Measurements from ENCODE around the gene LINC00237. TPM values are rescaled to one million over a fixed set of nuclear protein-coding genes. Genes with fewer than 3 reads are reported as not detected.

Gene LINC00237
- total and polyA plus RNA-seq, 4 donors: not detected

- TF ChIP-seq TAF1 (conservative IDR thresholded peaks at IDR 0.05) (no peak), EGR1 (IDR thresholded peaks at IDR 0.05; ENCODE audit: low read depth in 2 of 2) (no peak)
- Histone ChIP-seq H3K9ac (ENCODE audit: low read depth in 1 of 2, low read length in 2 of 2) (no peak overlapping the region), H3K9me3 (ENCODE audit: control insufficient read depth in 4 of 4, low read length in 3 of 4) (no peaks in the 10 kb centered on the region), H3K27ac (ENCODE audit: low read depth in 1 of 2, low read length in 2 of 2) (no peak overlapping the region), H3K27me3 (ENCODE audit: control insufficient read depth in 4 of 4, insufficient read depth in 4 of 4, low read length in 3 of 4) (no peaks in the 10 kb centered on the region), H3K36me3 (ENCODE audit: control insufficient read depth in 4 of 4, insufficient read depth in 3 of 4, low read depth in 1 of 4, low read length in 3 of 4) (no peaks in the 10 kb centered on the region), H3K4me1 (ENCODE audit: control insufficient read depth in 4 of 4, insufficient read depth in 4 of 4, low read length in 3 of 4) (no peaks in the 10 kb centered on the region), H3K4me3 (ENCODE audit: low read depth in 1 of 3, low read length in 3 of 3) (no peak overlapping the region)
- WGBS: 94% methylated on average over 4 of the region's 4 CpGs
- DNase-seq (ENCODE audit: low spot score): no peak
These were observed 40.1 kb upstream of the LINC00237 start for GRCh38 chr20:21146215-21146614.

DNA sequence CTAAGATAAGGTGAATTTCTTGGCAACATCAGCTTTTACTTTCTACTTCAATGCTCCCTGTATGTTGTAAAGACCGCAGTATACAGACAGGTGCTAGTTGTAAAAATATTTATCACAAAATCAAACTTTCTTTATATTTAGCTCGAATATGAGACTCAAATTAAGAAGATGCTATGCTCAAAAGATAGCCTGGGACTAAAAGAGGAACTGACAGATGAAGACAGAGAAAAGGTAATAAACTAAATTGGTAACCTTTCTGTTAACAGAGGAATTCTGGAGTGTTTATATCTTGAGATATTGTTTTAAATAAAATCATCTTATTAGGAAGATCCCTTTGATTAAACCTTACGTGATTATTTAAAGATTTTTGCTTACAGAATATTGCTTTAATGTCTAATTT lies 39.3 kb upstream of the LINC00237 start:
- no peak for DNase-seq (ENCODE audit: low spot score)
- no peak overlapping the region for H3K9ac ChIP-seq (ENCODE audit: low read depth in 1 of 2, low read length in 2 of 2)
- H3K36me3 ChIP-seq (ENCODE audit: control insufficient read depth in 4 of 4, insufficient read depth in 3 of 4, low read depth in 1 of 4, low read length in 3 of 4): no peaks in the 10 kb centered on the region
- no peak overlapping the region for H3K4me3 ChIP-seq (ENCODE audit: low read depth in 1 of 3, low read length in 3 of 3)
- WGBS: 93% methylated on average over 3 of the region's 3 CpGs
- H3K27me3 ChIP-seq (ENCODE audit: control insufficient read depth in 4 of 4, insufficient read depth in 4 of 4, low read length in 3 of 4): no peaks in the 10 kb centered on the region
- no peaks in the 10 kb centered on the region for H3K9me3 ChIP-seq (ENCODE audit: control insufficient read depth in 4 of 4, low read length in 3 of 4)
- no peak overlapping the region for H3K27ac ChIP-seq (ENCODE audit: low read depth in 1 of 2, low read length in 2 of 2)
- no peaks in the 10 kb centered on the region for H3K4me1 ChIP-seq (ENCODE audit: control insufficient read depth in 4 of 4, insufficient read depth in 4 of 4, low read length in 3 of 4)
- TF ChIP-seq RAD21 (IDR thresholded peaks at IDR 0.05) (no peak), NR2F2 (IDR thresholded peaks at IDR 0.05) (no peak)

- Histone ChIP-seq H3K9me3 (ENCODE audit: control insufficient read depth in 4 of 4, low read length in 3 of 4) (no peaks in the 10 kb centered on the region), H3K9ac (ENCODE audit: low read depth in 1 of 2, low read length in 2 of 2) (no peak overlapping the region)
These were observed 37.2 kb upstream of the LINC00237 start for GRCh38 chr20:21143194-21143890.

DNA sequence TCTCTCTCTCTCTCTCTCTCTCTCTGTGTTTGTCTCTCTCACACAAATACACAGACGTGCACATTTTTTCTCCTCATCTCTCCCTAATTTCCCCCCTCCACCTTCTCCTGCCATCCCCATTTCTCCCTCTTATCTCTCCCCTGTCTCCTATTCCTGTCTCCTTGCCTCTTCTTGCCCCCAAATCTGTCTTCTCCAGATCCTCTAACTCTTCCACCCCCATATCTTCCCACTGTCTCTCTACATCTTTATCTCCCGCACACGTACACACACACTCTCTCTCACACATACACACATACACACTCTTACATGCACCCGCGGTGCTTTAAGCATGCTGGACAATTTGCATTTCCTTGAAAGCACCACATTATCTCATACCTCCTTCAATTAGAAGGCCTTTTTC lies 35.7 kb upstream of the LINC00237 start:
- WGBS: 88% methylated on average over 5 of the region's 5 CpGs
- peaks cover 0 to 3% (median 1%) of the 10 kb centered on the region in 4 donors for H3K36me3 ChIP-seq (ENCODE audit: control insufficient read depth in 4 of 4, insufficient read depth in 3 of 4, low read depth in 1 of 4, low read length in 3 of 4)
- no peak for DNase-seq (ENCODE audit: low spot score)
- H3K4me1 ChIP-seq (ENCODE audit: control insufficient read depth in 4 of 4, insufficient read depth in 4 of 4, low read length in 3 of 4): no peaks in the 10 kb centered on the region
- no peak overlapping the region for H3K9ac ChIP-seq (ENCODE audit: low read depth in 1 of 2, low read length in 2 of 2)
- H3K9me3 ChIP-seq (ENCODE audit: control insufficient read depth in 4 of 4, low read length in 3 of 4): no peaks in the 10 kb centered on the region
- no peaks in the 10 kb centered on the region for H3K27me3 ChIP-seq (ENCODE audit: control insufficient read depth in 4 of 4, insufficient read depth in 4 of 4, low read length in 3 of 4)
- H3K27ac ChIP-seq (ENCODE audit: low read depth in 1 of 2, low read length in 2 of 2): no peak overlapping the region
- no peak overlapping the region for H3K4me3 ChIP-seq (ENCODE audit: low read depth in 1 of 3, low read length in 3 of 3)
- TF ChIP-seq FOXA2 (IDR thresholded peaks at IDR 0.05): no peak
- TF ChIP-seq SP1 (IDR thresholded peaks at IDR 0.05): no peak
- TF ChIP-seq, protein P1, sequence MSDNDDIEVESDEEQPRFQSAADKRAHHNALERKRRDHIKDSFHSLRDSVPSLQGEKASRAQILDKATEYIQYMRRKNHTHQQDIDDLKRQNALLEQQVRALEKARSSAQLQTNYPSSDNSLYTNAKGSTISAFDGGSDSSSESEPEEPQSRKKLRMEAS (IDR thresholded peaks at IDR 0.05): no peak
- no peak for TF ChIP-seq TAF1 (conservative IDR thresholded peaks at IDR 0.05)
- no peak for TF ChIP-seq YY1 (IDR thresholded peaks at IDR 0.05)
- TF ChIP-seq HNF4G (IDR thresholded peaks at IDR 0.05): no peak
- TF ChIP-seq JUND (IDR thresholded peaks at IDR 0.05): no peak
- no peak for TF ChIP-seq RXRA (IDR thresholded peaks at IDR 0.05)
- no peak for TF ChIP-seq EGR1 (IDR thresholded peaks at IDR 0.05; ENCODE audit: low read depth in 2 of 2)
- TF ChIP-seq, protein P2, sequence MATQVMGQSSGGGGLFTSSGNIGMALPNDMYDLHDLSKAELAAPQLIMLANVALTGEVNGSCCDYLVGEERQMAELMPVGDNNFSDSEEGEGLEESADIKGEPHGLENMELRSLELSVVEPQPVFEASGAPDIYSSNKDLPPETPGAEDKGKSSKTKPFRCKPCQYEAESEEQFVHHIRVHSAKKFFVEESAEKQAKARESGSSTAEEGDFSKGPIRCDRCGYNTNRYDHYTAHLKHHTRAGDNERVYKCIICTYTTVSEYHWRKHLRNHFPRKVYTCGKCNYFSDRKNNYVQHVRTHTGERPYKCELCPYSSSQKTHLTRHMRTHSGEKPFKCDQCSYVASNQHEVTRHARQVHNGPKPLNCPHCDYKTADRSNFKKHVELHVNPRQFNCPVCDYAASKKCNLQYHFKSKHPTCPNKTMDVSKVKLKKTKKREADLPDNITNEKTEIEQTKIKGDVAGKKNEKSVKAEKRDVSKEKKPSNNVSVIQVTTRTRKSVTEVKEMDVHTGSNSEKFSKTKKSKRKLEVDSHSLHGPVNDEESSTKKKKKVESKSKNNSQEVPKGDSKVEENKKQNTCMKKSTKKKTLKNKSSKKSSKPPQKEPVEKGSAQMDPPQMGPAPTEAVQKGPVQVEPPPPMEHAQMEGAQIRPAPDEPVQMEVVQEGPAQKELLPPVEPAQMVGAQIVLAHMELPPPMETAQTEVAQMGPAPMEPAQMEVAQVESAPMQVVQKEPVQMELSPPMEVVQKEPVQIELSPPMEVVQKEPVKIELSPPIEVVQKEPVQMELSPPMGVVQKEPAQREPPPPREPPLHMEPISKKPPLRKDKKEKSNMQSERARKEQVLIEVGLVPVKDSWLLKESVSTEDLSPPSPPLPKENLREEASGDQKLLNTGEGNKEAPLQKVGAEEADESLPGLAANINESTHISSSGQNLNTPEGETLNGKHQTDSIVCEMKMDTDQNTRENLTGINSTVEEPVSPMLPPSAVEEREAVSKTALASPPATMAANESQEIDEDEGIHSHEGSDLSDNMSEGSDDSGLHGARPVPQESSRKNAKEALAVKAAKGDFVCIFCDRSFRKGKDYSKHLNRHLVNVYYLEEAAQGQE (IDR thresholded peaks at IDR 0.05): no peak
- TF ChIP-seq, protein P3, sequence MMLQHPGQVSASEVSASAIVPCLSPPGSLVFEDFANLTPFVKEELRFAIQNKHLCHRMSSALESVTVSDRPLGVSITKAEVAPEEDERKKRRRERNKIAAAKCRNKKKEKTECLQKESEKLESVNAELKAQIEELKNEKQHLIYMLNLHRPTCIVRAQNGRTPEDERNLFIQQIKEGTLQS (IDR thresholded peaks at IDR 0.05): no peak
- no peak for TF ChIP-seq ZBTB33 (IDR thresholded peaks at IDR 0.05)
- no peak for TF ChIP-seq NR2F2 (IDR thresholded peaks at IDR 0.05)

More at GRCh38 chr20:21143194-21143890, 37.2 kb upstream of the LINC00237 start:
- TF ChIP-seq GABPA (IDR thresholded peaks at IDR 0.05 in 1 of 2, conservative IDR thresholded peaks at IDR 0.05 in 1 of 2): no peak
- TF ChIP-seq RXRA (IDR thresholded peaks at IDR 0.05): no peak
- TF ChIP-seq, protein P3 (IDR thresholded peaks at IDR 0.05): no peak
- TF ChIP-seq, protein P1 (IDR thresholded peaks at IDR 0.05): no peak
- no peak for TF ChIP-seq HNF4G (IDR thresholded peaks at IDR 0.05)
- Histone ChIP-seq H3K27ac (ENCODE audit: low read depth in 1 of 2, low read length in 2 of 2) (no peak overlapping the region), H3K27me3 (ENCODE audit: control insufficient read depth in 4 of 4, insufficient read depth in 4 of 4, low read length in 3 of 4) (no peaks in the 10 kb centered on the region), H3K4me3 (ENCODE audit: low read depth in 1 of 3, low read length in 3 of 3) (no peak overlapping the region), H3K36me3 (ENCODE audit: control insufficient read depth in 4 of 4, insufficient read depth in 3 of 4, low read depth in 1 of 4, low read length in 3 of 4) (peaks cover 0 to 1% (median 0%) of the 10 kb centered on the region in 4 donors), H3K4me1 (ENCODE audit: control insufficient read depth in 4 of 4, insufficient read depth in 4 of 4, low read length in 3 of 4) (no peaks in the 10 kb centered on the region)
- WGBS: 92% methylated on average over 7 of the region's 7 CpGs
- no peak for DNase-seq (ENCODE audit: low spot score)
